ENCODE data around the gene HLA-DRA. TPM values are rescaled to one million over a fixed set of nuclear protein-coding genes. Genes with fewer than 3 reads are reported as not detected.

HLA-DRA gene
- total and polyA plus RNA-seq, 2 donors (not counting 1 experiment from before 2014, with no cell fraction given), result 2,881 to 4,498 TPM

- DNase-seq, result peak; percentile 2
- POLR2A ChIA-PET, result no interaction called here
- no peak overlapping the region for H3K4me2 ChIP-seq (replicated peaks; ENCODE audit: low read depth, low read length, poor library complexity, severe bottlenecking)
- no peaks in the 10 kb centered on the region for H4K20me1 ChIP-seq (ENCODE audit: control insufficient read depth, insufficient read depth, low read length, poor library complexity, severe bottlenecking)
- H3K36me3 ChIP-seq (replicated peaks in 1 of 2; ENCODE audit: control extremely low read depth in 1 of 2, control insufficient read depth in 1 of 2, extremely low read depth in 1 of 2, insufficient read depth in 2 of 2, low read length in 1 of 2), result no peaks in the 10 kb centered on the region
- H3K9me3 ChIP-seq (ENCODE audit: control extremely low read depth in 1 of 3, control insufficient read depth in 2 of 3, insufficient read depth in 1 of 3, low read length in 2 of 3), result peaks cover 0 to 24% (median 4%) of the 10 kb centered on the region in 3 donors
- CTCF ChIA-PET, result no interaction called here
- no peak for ATAC-seq (ENCODE audit: low read depth)
- peak overlapping the region; percentile 99 to 100 for H3K27ac ChIP-seq (ENCODE audit: low read length in 2 of 2)
- WGBS (ENCODE audit: insufficient coverage), result 100% methylated on average over 5 of the region's 13 CpGs
- H3K27me3 Mint-ChIP-seq, result no peaks in the 10 kb centered on the region
- peaks cover 29 to 30% of the 10 kb centered on the region in 2 donors for H3K4me1 ChIP-seq (ENCODE audit: control insufficient read depth in 2 of 2, insufficient read depth in 2 of 2, low read length in 2 of 2)
- no peak overlapping the region for H3K4me3 Mint-ChIP-seq
- no peak overlapping the region for H3K9ac ChIP-seq (ENCODE audit: low read length)
- peaks cover 34% of the 10 kb centered on the region for H3K79me2 ChIP-seq (ENCODE audit: control insufficient read depth, insufficient read depth, low read length)
- no peak overlapping the region for H3K4me3 ChIP-seq (ENCODE audit: control extremely low read depth in 1 of 5, extremely low read depth in 1 of 5, insufficient read depth in 1 of 5, low read depth in 2 of 5, low read length in 4 of 5)
- H2AFZ ChIP-seq (ENCODE audit: insufficient read depth, low read depth, low read length, poor library complexity, severe bottlenecking), result no peak overlapping the region
- H3K9me3 Mint-ChIP-seq (ENCODE audit: insufficient read depth), result no peaks in the 10 kb centered on the region
- no peaks in the 10 kb centered on the region for H3K27me3 ChIP-seq (replicated peaks in 1 of 4; ENCODE audit: control extremely low read depth in 1 of 4, control insufficient read depth in 3 of 4, insufficient read depth in 4 of 4, low read length in 3 of 4)
- intact Hi-C loops (cut with micrococcal nuclease), result no loop called here
- peaks cover 42% of the 10 kb centered on the region for H3K4me1 Mint-ChIP-seq
- TF ChIP-seq, protein P1, sequence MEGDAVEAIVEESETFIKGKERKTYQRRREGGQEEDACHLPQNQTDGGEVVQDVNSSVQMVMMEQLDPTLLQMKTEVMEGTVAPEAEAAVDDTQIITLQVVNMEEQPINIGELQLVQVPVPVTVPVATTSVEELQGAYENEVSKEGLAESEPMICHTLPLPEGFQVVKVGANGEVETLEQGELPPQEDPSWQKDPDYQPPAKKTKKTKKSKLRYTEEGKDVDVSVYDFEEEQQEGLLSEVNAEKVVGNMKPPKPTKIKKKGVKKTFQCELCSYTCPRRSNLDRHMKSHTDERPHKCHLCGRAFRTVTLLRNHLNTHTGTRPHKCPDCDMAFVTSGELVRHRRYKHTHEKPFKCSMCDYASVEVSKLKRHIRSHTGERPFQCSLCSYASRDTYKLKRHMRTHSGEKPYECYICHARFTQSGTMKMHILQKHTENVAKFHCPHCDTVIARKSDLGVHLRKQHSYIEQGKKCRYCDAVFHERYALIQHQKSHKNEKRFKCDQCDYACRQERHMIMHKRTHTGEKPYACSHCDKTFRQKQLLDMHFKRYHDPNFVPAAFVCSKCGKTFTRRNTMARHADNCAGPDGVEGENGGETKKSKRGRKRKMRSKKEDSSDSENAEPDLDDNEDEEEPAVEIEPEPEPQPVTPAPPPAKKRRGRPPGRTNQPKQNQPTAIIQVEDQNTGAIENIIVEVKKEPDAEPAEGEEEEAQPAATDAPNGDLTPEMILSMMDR (IDR thresholded peaks at IDR 0.05), result no peak
- TF ChIP-seq EZH2 (IDR thresholded peaks at IDR 0.05; ENCODE audit: borderline replicate concordance, insufficient read depth, low read depth, low read length, poor library complexity, severe bottlenecking), result no peak
- H3K27ac Mint-ChIP-seq, result peak overlapping the region; percentile 72
Observed at GRCh38 chr6:32475392-32476206, 35.9 kb downstream of the HLA-DRA start.
